ENCODE data around the gene ENO3.

DNA sequence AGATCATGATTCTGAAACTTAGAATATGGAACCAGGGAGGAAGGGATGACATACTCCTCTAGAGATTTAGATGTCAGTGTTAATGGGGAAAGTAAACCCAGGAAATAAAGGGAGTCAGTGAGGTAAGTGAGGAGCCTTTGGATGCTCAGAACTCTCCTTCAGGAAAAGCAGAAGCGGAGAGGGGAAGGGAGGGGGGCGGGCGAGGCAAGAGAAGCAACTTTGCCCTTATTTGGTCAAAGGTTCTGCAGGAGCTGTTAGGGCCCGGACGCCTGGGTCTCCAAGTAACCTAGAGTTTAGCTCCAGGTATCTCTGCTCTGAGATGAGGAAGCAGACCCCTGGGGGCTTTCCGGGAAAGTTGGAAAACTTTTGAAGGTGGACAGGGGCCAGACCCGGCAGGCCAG, 3.9 kb upstream of the ENO3 start:
- TF ChIP-seq, protein P1, sequence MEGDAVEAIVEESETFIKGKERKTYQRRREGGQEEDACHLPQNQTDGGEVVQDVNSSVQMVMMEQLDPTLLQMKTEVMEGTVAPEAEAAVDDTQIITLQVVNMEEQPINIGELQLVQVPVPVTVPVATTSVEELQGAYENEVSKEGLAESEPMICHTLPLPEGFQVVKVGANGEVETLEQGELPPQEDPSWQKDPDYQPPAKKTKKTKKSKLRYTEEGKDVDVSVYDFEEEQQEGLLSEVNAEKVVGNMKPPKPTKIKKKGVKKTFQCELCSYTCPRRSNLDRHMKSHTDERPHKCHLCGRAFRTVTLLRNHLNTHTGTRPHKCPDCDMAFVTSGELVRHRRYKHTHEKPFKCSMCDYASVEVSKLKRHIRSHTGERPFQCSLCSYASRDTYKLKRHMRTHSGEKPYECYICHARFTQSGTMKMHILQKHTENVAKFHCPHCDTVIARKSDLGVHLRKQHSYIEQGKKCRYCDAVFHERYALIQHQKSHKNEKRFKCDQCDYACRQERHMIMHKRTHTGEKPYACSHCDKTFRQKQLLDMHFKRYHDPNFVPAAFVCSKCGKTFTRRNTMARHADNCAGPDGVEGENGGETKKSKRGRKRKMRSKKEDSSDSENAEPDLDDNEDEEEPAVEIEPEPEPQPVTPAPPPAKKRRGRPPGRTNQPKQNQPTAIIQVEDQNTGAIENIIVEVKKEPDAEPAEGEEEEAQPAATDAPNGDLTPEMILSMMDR (IDR thresholded peaks at IDR 0.05; ENCODE audit: low read depth, low read length, poor library complexity, severe bottlenecking) = no peak
- no peak for TF ChIP-seq EZH2phosphoT487 (IDR thresholded peaks at IDR 0.05; ENCODE audit: borderline replicate concordance, low read length)
